ENCODE data around the gene DRAXIN.

DNA sequence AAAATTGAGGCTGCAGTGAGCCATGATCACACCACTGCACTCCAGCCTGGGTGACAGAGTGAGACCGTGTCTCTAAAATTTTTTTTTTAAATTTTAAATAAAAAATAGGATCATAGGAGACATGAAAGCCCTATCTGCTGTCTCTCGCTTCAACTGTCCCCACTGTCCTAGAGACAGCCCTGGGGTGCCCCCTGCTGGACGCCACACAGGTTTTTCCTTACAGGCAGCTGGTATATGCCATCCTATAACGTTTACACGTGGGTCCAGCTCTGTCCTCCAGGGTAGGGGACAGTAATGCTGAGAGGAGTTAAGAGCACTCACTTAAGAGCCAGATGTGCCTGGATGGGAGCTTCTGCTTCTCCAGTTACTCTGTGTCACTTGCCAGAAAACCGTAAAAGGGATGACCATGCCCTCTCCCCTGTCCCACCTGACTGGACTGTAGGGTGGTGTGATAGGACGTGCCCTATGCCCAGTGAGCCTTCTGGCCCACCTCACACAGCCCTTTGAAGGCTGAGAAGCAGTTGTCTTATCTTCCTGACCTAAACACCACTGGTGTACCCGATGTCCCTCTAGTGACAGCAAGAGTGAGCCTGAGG is 45.7 kb upstream of the DRAXIN start:
- TF ChIP-seq POLR2A (IDR thresholded peaks at IDR 0.05; ENCODE audit: low read length) (no peak), GATA1 (IDR thresholded peaks at IDR 0.05; ENCODE audit: low read depth, low read length) (no peak)

Measured in erythroblast (primary cell).